K562 (cell line): ENCODE measurements around the gene INMT. TPM values are rescaled to one million over a fixed set of nuclear protein-coding genes. Genes with fewer than 3 reads are reported as not detected.
A peak's percentile ranks its signal among the peaks of the same experiment; 100 is the strongest.

Source experiments
- ATAC-seq: fragments of 200-7000 bp; cut with Tn5 transposase; 3 replicates; pipeline ENCODE4 v1.9.1; 2020; ENCODE audit warnings: moderate library complexity
- BruUV-seq: library from RNA; stranded (reverse); fragments of 400-500 nt; replicated peaks from 2 replicates; lab custom pipeline; 2021; lab: Mats Ljungman, UMichigan
- CTCF ChIA-PET: fragments of 300-600 bp; formaldehyde crosslinking; extraction: SDS; loops from one replicate; lab custom pipeline; 2021; ENCODE audit warnings: low intra/inter-chr PET ratio; lab: Yijun Ruan, JAX
- POLR2A ChIA-PET: fragments of 300-600, 350-650 bp; sonication (Branson Sonifier 250); formaldehyde crosslinking; extraction: SDS; loops from one replicate; lab custom pipeline; 2021; ENCODE audit warnings: antibody characterized with exemption, inconsistent platforms; lab: Yijun Ruan, JAX
- DNase-seq, 4 experiments: peaks; one replicate each; pipeline versions ENCODE4 v3.0.0 to v3.0.0-alpha.2; 2011 to 2018; ENCODE audit warnings: low spot score in 3 of 4, mixed read lengths in 3 of 4; ENCODE audit errors: extremely low read depth in 1 of 4
- FAIRE-seq: peaks from 2 replicates; lab custom pipeline; 2011; peaks lifted over from hg19 to GRCh38; lab: Jason Lieb, UNC
- H2AFZ ChIP-seq: 2 replicates; pipeline ENCODE4 v1.6.0; 2011; ENCODE audit warnings: low read depth, low read length, control low read depth, inconsistent platforms
- H3K27ac ChIP-seq: fragments of 200-600 bp; 3 replicates; pipeline ENCODE4 v1.8.0; 2011; ENCODE audit warnings: low read depth, mild to moderate bottlenecking, control low read depth, inconsistent platforms, low read length, moderate library complexity, mixed read lengths; ENCODE audit errors: extremely low read depth
- H3K27me3 ChIP-seq, 2 experiments: fragments of 300-600 bp in 1 of 2; 2 replicates in 1 of 2; 3 replicates in 1 of 2; pipeline versions ENCODE4 v1.6.0 to v1.8.0; 2011; ENCODE audit warnings: inconsistent platforms in 2 of 2, low read length in 2 of 2, mild to moderate bottlenecking in 1 of 2, mixed read lengths in 1 of 2, moderate library complexity in 1 of 2; ENCODE audit not compliant: control insufficient read depth in 2 of 2, insufficient read depth in 2 of 2
- H3K36me3 ChIP-seq: fragments of 300-600 bp; 3 replicates; pipeline ENCODE4 v1.8.0; 2011; ENCODE audit warnings: mild to moderate bottlenecking, low read length, inconsistent platforms; ENCODE audit not compliant: control insufficient read depth, insufficient read depth
- H3K4me1 ChIP-seq, 2 experiments: fragments of 200-600 bp in 1 of 2; replicated peaks in 1 of 2; 2 replicates in 1 of 2; 3 replicates in 1 of 2; pipeline versions ENCODE4 v1.5.1 to v1.8.0; 2011; ENCODE audit warnings: inconsistent platforms in 2 of 2, low read length in 2 of 2, mild to moderate bottlenecking in 1 of 2, mixed read lengths in 1 of 2, moderate library complexity in 1 of 2; ENCODE audit not compliant: control insufficient read depth in 2 of 2, insufficient read depth in 2 of 2
- H3K4me2 ChIP-seq: 2 replicates; pipeline ENCODE4 v1.6.1; 2011; ENCODE audit warnings: low read length, control low read depth, inconsistent platforms, mixed read lengths; ENCODE audit not compliant: insufficient read depth
- H3K4me3 ChIP-seq: fragments of 200-600 bp; sonication (generic), shearing (Covaris generic); 2 replicates; pipeline ENCODE4 v1.5.1; 2016; ENCODE audit warnings: control low read depth, inconsistent platforms
- H3K79me2 ChIP-seq: fragments of 200-600 bp; 3 replicates; pipeline ENCODE4 v1.8.0; 2011; ENCODE audit warnings: low read length, inconsistent platforms; ENCODE audit not compliant: control insufficient read depth, insufficient read depth
- H3K9ac ChIP-seq, 2 experiments: 2 replicates each; pipeline versions ENCODE4 v1.6.0 to v1.6.1; 2011; ENCODE audit warnings: low read depth in 2 of 2, low read length in 2 of 2, control low read depth in 1 of 2, inconsistent platforms in 1 of 2, mild to moderate bottlenecking in 1 of 2, mixed read lengths in 1 of 2; ENCODE audit not compliant: insufficient read depth in 1 of 2
- H3K9me1 ChIP-seq: one replicate; pipeline ENCODE4 v1.6.0; 2011; ENCODE audit warnings: inconsistent platforms, mild to moderate bottlenecking, low read length, moderate library complexity; ENCODE audit not compliant: control insufficient read depth, insufficient read depth
- H3K9me3 ChIP-seq: replicated peaks from 2 replicates; pipeline ENCODE4 v1.5.1; 2011; ENCODE audit warnings: low read depth, low read length, inconsistent platforms; ENCODE audit not compliant: control insufficient read depth, insufficient read depth
- H4K20me1 ChIP-seq: replicated peaks from 2 replicates; pipeline ENCODE4 v1.6.1; 2011; ENCODE audit warnings: low read length, inconsistent platforms, mixed read lengths; ENCODE audit not compliant: control insufficient read depth, insufficient read depth
- ATF7 ChIP-seq: fragments of 450-650 bp; IDR thresholded peaks from 2 replicates; pipeline ENCODE4 v1.7.1; 2014; ENCODE audit warnings: mild to moderate bottlenecking, moderate library complexity
- KDM1A ChIP-seq, 2 experiments: fragments of 450-650 bp; IDR thresholded peaks; 2 replicates each; pipeline ENCODE4 v1.6.1; 2016; ENCODE audit warnings: mild to moderate bottlenecking in 2 of 2
- NFIX ChIP-seq: fragments of 250-450 bp; sonication (Bioruptor Pico); IDR thresholded peaks from 2 replicates; pipeline ENCODE4 v1.4.0; 2020; ENCODE audit warnings: low read depth, mild to moderate bottlenecking, moderate library complexity
- RAD21 ChIP-seq, 2 experiments: fragments of 250-450 bp in 1 of 2; fragments of 450-650 bp in 1 of 2; sonication (Bioruptor Pico) in 1 of 2; formaldehyde crosslinking in 1 of 2; IDR thresholded peaks in 1 of 2; conservative IDR thresholded peaks in 1 of 2; 2 replicates each; pipeline versions ENCODE4 v1.4.0 to v1.8.0; 2020 to 2022; ENCODE audit warnings: mild to moderate bottlenecking in 2 of 2, moderate library complexity in 1 of 2
- RB1 ChIP-seq: fragments of 450-650 bp; IDR thresholded peaks from 2 replicates; pipeline ENCODE4 v1.6.1; 2017; ENCODE audit warnings: low read depth, mild to moderate bottlenecking
- WGBS: fragments of 100-300 bp; shearing (Covaris generic); methylation state at CpG from one replicate; pipeline ENCODE4 v1.1.6; 2016; ENCODE audit warnings: low coverage, mixed read lengths; ENCODE audit not compliant: insufficient coverage; ENCODE audit errors: missing lambda C conversion rate; 5-methylcytosine and 5-hydroxymethylcytosine counted together
- in situ Hi-C: fragments of 300-500 bp; cut with MboI; formaldehyde crosslinking; loops from 4 replicates; pipeline ENCODE4 v1.15.0; 2018; ENCODE audit warnings: inconsistent platforms, mixed read lengths
- intact Hi-C: fragments of 100-400 bp; cut with micrococcal nuclease; formaldehyde crosslinking; loops from 2 replicates; pipeline ENCODE4 v1.14.2; 2022
- polyA plus RNA-seq, 8 experiments: library from polyadenylated mRNA; depleted of rRNA in 4 of 8; stranded (reverse) in 5 of 8; unstranded in 3 of 8; fragments of >200 nt; fragmentation: Nextera tagmentation in 2 of 8; fragmentation: Illumina TruSeq in 1 of 8; extraction: Ambion mirVana in 2 of 8; extraction: Trizol in 1 of 8; gene quantifications; 2 replicates each; pipeline versions ENCODE4 v1.2.1 to v1.2.3, GENCODE V29; 2011 to 2014; ENCODE audit warnings: inconsistent platforms in 1 of 8, missing spikeins in 1 of 8
- total RNA-seq, 7 experiments: library from RNA; depleted of rRNA in 6 of 7; stranded (reverse); fragments of >200 nt in 6 of 7; fragmentation: Illumina TruSeq in 2 of 7; extraction: Trizol in 2 of 7; gene quantifications; 2 replicates each; pipeline versions ENCODE4 v1.2.1 to v1.2.3, GENCODE V29; 2011 to 2021; ENCODE audit warnings: low replicate concordance in 1 of 7
- TF ChIP-seq, protein P1 (sequence below), 3 experiments: IDR thresholded peaks in 2 of 3; conservative IDR thresholded peaks in 1 of 3; 2 replicates each; pipeline ENCODE4 v1.5.1; 2011 to 2012; ENCODE audit warnings: low read length in 3 of 3, mild to moderate bottlenecking in 3 of 3, control low read depth in 2 of 3, improper control_type of control experiment in 1 of 3, inconsistent platforms in 1 of 3, low read depth in 1 of 3, mixed read lengths in 1 of 3, moderate library complexity in 1 of 3; ENCODE audit not compliant: insufficient read depth in 2 of 3

INMT gene
- total and polyA plus RNA-seq, 9 of the 15 experiments (the other 6 are each of a cell fraction or from before 2014, with no cell fraction given) = 0.04 to 0.27 TPM; not detected in 7

DNA sequence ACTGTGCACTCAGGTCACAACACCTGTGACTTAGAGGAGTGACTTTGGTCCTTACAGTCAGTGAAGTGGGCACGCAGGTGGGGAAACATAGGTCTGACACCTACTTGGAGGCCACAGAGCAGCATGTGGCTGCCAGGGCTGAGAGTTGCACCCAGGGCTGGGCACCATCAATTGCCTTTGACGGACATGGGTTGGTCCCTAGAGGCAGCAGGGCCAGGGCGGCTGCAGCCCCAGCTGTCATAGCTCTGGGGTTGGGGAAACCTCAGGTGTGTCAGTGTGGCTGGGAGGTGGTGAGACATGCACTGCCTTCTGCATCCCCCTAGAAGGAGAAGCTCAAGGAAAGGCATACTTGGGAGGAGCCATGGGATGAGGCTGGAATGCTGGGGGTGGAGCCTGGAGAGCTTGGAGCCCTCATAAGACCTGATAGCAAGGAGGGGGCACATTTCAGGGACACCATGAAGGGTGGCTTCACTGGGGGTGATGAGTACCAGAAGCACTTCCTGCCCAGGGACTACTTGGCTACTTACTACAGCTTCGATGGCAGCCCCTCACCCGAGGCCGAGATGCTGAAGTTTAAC is at the start of gene INMT (continued):
- TF ChIP-seq RB1 (no peak), KDM1A (IDR thresholded peaks at IDR 0.05) (no peak), ATF7 (no peak)

DNA sequence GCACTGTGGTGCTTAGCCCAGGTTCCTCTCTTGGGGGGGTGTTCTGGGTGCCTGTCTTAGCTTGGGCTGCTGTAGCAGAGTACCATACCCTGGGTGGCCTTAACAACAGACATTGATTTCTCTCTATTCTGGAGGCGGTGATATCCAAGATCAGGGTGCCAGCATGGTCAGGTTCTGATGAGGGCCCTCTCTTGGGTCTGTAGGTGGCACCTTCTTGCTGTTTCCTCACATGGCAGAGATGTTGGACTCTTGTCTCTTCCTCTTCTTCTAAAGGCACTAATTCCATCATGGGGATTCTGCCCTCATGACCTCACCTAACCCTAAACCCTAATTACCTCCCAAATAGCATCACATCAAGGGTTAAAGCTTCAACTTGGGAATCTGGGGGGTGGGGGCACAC is 49.7 kb upstream of the INMT start:
- FAIRE-seq = no peak

More for the DNA sequence above, 49.7 kb upstream of the INMT start:
- ChIA-PET POLR2A (no interaction called here), CTCF (interaction anchor here (0.7 kb wide), 1 partner anchor 89 kb away, joined by 5 read pairs; no protein-coding TSS in a partner anchor)
- Histone ChIP-seq H4K20me1 (0 out of 2 replicates have a peak, but pooled peaks cover 5% of the 10 kb centered on the region), H3K9me3 (no peaks in the 10 kb centered on the region), H2AFZ (no peak overlapping the region), H3K4me3 (no peak overlapping the region), H3K9me1 (no peaks in the 10 kb centered on the region), H3K4me2 (no peak overlapping the region), H3K79me2 (no peaks in the 10 kb centered on the region), H3K9ac (no peak overlapping the region), H3K4me1 (peaks cover 0 to 9% of the 10 kb centered on the region in 2 experiments; a peak in 3 of 5 replicates), H3K36me3 (no peaks in the 10 kb centered on the region), H3K27me3 (peaks cover 20 to 65% of the 10 kb centered on the region in 2 experiments), H3K27ac (no peak overlapping the region)
- DNase-seq (peak in 1 of 4 experiments; percentile 26), ATAC-seq (peak; percentile 57; the same call in 2 of the 3 replicates)
- intact Hi-C loops = loop anchor here (2.0 kb wide), 1 partner anchor 39 kb away; no protein-coding TSS in a partner anchor
- in situ Hi-C loops = no loop called here
- 0% methylated on average over 1 of the region's 1 CpG for WGBS
- TF ChIP-seq RAD21 (CRISPR knock-in tag; conservative IDR thresholded peaks at IDR 0.05 in 1 of 2, IDR thresholded peaks at IDR 0.05 in 1 of 2) (peak in 1 of 2 experiments; percentile 42; a peak in 2 of 4 replicates), NFIX (CRISPR knock-in tag) (no peak)
- TF ChIP-seq, protein P1, sequence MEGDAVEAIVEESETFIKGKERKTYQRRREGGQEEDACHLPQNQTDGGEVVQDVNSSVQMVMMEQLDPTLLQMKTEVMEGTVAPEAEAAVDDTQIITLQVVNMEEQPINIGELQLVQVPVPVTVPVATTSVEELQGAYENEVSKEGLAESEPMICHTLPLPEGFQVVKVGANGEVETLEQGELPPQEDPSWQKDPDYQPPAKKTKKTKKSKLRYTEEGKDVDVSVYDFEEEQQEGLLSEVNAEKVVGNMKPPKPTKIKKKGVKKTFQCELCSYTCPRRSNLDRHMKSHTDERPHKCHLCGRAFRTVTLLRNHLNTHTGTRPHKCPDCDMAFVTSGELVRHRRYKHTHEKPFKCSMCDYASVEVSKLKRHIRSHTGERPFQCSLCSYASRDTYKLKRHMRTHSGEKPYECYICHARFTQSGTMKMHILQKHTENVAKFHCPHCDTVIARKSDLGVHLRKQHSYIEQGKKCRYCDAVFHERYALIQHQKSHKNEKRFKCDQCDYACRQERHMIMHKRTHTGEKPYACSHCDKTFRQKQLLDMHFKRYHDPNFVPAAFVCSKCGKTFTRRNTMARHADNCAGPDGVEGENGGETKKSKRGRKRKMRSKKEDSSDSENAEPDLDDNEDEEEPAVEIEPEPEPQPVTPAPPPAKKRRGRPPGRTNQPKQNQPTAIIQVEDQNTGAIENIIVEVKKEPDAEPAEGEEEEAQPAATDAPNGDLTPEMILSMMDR (IDR thresholded peaks at IDR 0.05 in 2 of 3, conservative IDR thresholded peaks at IDR 0.05 in 1 of 3; ENCODE audit: insufficient read depth in 2 of 3, low read depth in 1 of 3, low read length in 3 of 3) = peak; percentile 31 to 50 (median 32); a peak in 4 of 6 replicates
- BruUV-seq = no TSS peak
